ENCODE measurements around the gene SNAI3.

Gene SNAI3

GRCh38 chr16:88716601-88717001, 30.3 kb upstream of the SNAI3 start:
- no peak for DNase-seq (ENCODE audit: low read depth)
- no peak overlapping the region for H3K4me3 ChIP-seq (ENCODE audit: control insufficient read depth, low read depth, low read length)
- TF ChIP-seq CTCF (conservative IDR thresholded peaks at IDR 0.05; ENCODE audit: control insufficient read depth, insufficient read depth, low read depth, low read length), result no peak

GRCh38 chr16:88716201-88716600, 29.9 kb upstream of the SNAI3 start:
- no peak for DNase-seq (ENCODE audit: low read depth)
- H3K4me3 ChIP-seq (ENCODE audit: control insufficient read depth, low read depth, low read length), result no peak overlapping the region
- no peak for TF ChIP-seq CTCF (conservative IDR thresholded peaks at IDR 0.05; ENCODE audit: control insufficient read depth, insufficient read depth, low read depth, low read length)

GRCh38 chr16:88715312-88716190, 29.2 kb upstream of the SNAI3 start:
- DNase-seq (ENCODE audit: low read depth), result peak; percentile 14
- no peak overlapping the region for H3K4me3 ChIP-seq (ENCODE audit: control insufficient read depth, low read depth, low read length)
- TF ChIP-seq CTCF (conservative IDR thresholded peaks at IDR 0.05; ENCODE audit: control insufficient read depth, insufficient read depth, low read depth, low read length), result no peak

GRCh38 chr16:88714420-88715302, 28.4 kb upstream of the SNAI3 start:
- TF ChIP-seq CTCF (conservative IDR thresholded peaks at IDR 0.05; ENCODE audit: control insufficient read depth, insufficient read depth, low read depth, low read length), result no peak
- no peak for DNase-seq (ENCODE audit: low read depth)
- no peak overlapping the region for H3K4me3 ChIP-seq (ENCODE audit: control insufficient read depth, low read depth, low read length)

GRCh38 chr16:88713568-88714419, 27.5 kb upstream of the SNAI3 start:
- no peak overlapping the region for H3K4me3 ChIP-seq (ENCODE audit: control insufficient read depth, low read depth, low read length)
- no peak for TF ChIP-seq CTCF (conservative IDR thresholded peaks at IDR 0.05; ENCODE audit: control insufficient read depth, insufficient read depth, low read depth, low read length)
- peak; percentile 56 for DNase-seq (ENCODE audit: low read depth)

GRCh38 chr16:88713054-88713453, 26.7 kb upstream of the SNAI3 start:
- no peak for TF ChIP-seq CTCF (conservative IDR thresholded peaks at IDR 0.05; ENCODE audit: control insufficient read depth, insufficient read depth, low read depth, low read length)
- DNase-seq (ENCODE audit: low read depth), result no peak
- H3K4me3 ChIP-seq (ENCODE audit: control insufficient read depth, low read depth, low read length), result no peak overlapping the region
